Astrocyte (in vitro differentiated cells and primary cell): ENCODE results near the gene TENT4B. TPM values are rescaled to one million over a fixed set of nuclear protein-coding genes. Genes with fewer than 3 reads are reported as not detected.

Experiments
- DNase-seq: peaks from one replicate; pipeline ENCODE4 v3.0.0-alpha.2; 2010; ENCODE audit warnings: low read depth
- FAIRE-seq: peaks from 2 replicates; lab custom pipeline; 2011; peaks lifted over from hg19 to GRCh38; lab: Jason Lieb, UNC
- H2AFZ ChIP-seq: 2 replicates; pipeline ENCODE4 v1.6.0; 2012; ENCODE audit warnings: low read depth, low read length, inconsistent platforms
- H3K27ac ChIP-seq: 2 replicates; pipeline ENCODE4 v1.5.1; 2011; ENCODE audit warnings: low read depth, low read length, inconsistent platforms
- H3K27me3 ChIP-seq: 2 replicates; pipeline ENCODE4 v1.6.0; 2011; ENCODE audit warnings: low read length, inconsistent platforms; ENCODE audit not compliant: insufficient read depth
- H3K36me3 ChIP-seq: 2 replicates; pipeline ENCODE4 v1.5.1; 2011; ENCODE audit warnings: low read length, inconsistent platforms; ENCODE audit not compliant: insufficient read depth
- H3K4me1 ChIP-seq: 2 replicates; pipeline ENCODE4 v1.5.1; 2011; ENCODE audit warnings: low read length, inconsistent platforms; ENCODE audit not compliant: insufficient read depth
- H3K4me2 ChIP-seq: 2 replicates; pipeline ENCODE4 v1.6.0; 2012; ENCODE audit warnings: low read length, inconsistent platforms
- H3K4me3 ChIP-seq: 2 replicates; pipeline ENCODE4 v1.5.1; 2011; ENCODE audit warnings: low read depth, mild to moderate bottlenecking, low read length, inconsistent platforms; ENCODE audit not compliant: insufficient read depth
- H3K79me2 ChIP-seq: 2 replicates; pipeline ENCODE4 v1.6.0; 2012; ENCODE audit warnings: mild to moderate bottlenecking, low read length, inconsistent platforms; ENCODE audit not compliant: insufficient read depth
- H3K9ac ChIP-seq: 2 replicates; pipeline ENCODE4 v1.6.0; 2012; ENCODE audit warnings: mild to moderate bottlenecking, low read length, inconsistent platforms
- H3K9me3 ChIP-seq: 2 replicates; pipeline ENCODE4 v1.5.1; 2012; ENCODE audit warnings: low read depth, mild to moderate bottlenecking, low read length, inconsistent platforms; ENCODE audit not compliant: insufficient read depth
- H4K20me1 ChIP-seq: 2 replicates; pipeline ENCODE4 v1.6.0; 2012; ENCODE audit warnings: low read length, inconsistent platforms; ENCODE audit not compliant: insufficient read depth
- H3K27ac Mint-ChIP-seq: one replicate; pipeline ENCODE4 v1.8.0; 2021; ENCODE audit warnings: mild to moderate bottlenecking, mixed read lengths; ENCODE audit not compliant: unreplicated experiment
- H3K27me3 Mint-ChIP-seq: one replicate; pipeline ENCODE4 v1.8.0; 2021; ENCODE audit warnings: low read depth, mixed read lengths; ENCODE audit not compliant: unreplicated experiment
- H3K36me3 Mint-ChIP-seq: one replicate; pipeline ENCODE4 v1.8.0; 2021; ENCODE audit warnings: low read depth, mixed read lengths; ENCODE audit not compliant: unreplicated experiment
- H3K4me1 Mint-ChIP-seq: one replicate; pipeline ENCODE4 v1.8.0; 2021; ENCODE audit warnings: low read depth, mixed read lengths; ENCODE audit not compliant: unreplicated experiment
- H3K4me3 Mint-ChIP-seq: one replicate; pipeline ENCODE4 v1.8.0; 2021; ENCODE audit warnings: mild to moderate bottlenecking, moderate library complexity, mixed read lengths; ENCODE audit not compliant: unreplicated experiment
- H3K9me3 Mint-ChIP-seq: one replicate; pipeline ENCODE4 v1.8.0; 2021; ENCODE audit warnings: mild to moderate bottlenecking, mixed read lengths; ENCODE audit not compliant: unreplicated experiment
- EZH2 ChIP-seq: IDR thresholded peaks from 2 replicates; pipeline ENCODE4 v1.6.1; 2012; ENCODE audit warnings: mild to moderate bottlenecking, low read length, inconsistent platforms; ENCODE audit not compliant: insufficient read depth
- total RNA-seq: library from RNA; stranded (reverse); gene quantifications from 2 replicates; pipeline ENCODE4 v1.2.1, GENCODE V29; 2021
- TF ChIP-seq, protein P1 (sequence below): IDR thresholded peaks from 2 replicates; pipeline ENCODE4 v1.5.1; 2011; ENCODE audit warnings: low read depth, mild to moderate bottlenecking, inconsistent platforms, low read length, moderate library complexity; ENCODE audit not compliant: insufficient read depth

TENT4B gene
- total RNA-seq, 1 donor from 2014 or later: 17.0 TPM

DNA sequence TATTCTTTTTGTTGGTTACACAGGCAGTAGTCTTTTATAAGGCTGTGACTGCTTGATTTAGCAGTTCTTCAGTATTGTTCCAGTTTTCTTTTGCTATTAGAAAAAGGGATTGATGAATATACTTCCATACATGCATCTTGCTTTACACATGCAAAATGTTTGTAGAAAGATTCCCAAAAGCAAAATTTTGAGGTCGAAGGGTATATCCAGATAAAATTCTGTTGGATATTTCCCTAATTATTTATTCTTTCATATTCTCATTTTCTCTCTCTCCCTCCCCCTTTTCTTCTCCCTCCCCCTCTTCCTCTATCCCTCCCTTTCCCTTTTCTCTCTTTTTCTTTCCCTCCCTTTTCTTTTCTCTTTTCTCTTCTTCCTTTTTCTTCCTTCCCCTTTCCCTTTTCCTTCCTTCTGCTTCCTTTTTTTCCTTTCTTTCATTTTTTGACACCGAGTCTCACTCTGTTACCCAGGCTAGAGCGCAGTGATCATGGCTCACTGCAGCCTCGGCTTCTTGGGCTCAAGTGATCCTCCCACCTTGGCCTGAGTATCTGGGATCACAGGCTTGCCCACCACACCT is 66.4 kb downstream of the TENT4B start:
- H3K27ac ChIP-seq: no peak overlapping the region
- no peaks in the 10 kb centered on the region for H3K27me3 ChIP-seq
- H3K79me2 ChIP-seq: no peaks in the 10 kb centered on the region
- TF ChIP-seq, protein P1, sequence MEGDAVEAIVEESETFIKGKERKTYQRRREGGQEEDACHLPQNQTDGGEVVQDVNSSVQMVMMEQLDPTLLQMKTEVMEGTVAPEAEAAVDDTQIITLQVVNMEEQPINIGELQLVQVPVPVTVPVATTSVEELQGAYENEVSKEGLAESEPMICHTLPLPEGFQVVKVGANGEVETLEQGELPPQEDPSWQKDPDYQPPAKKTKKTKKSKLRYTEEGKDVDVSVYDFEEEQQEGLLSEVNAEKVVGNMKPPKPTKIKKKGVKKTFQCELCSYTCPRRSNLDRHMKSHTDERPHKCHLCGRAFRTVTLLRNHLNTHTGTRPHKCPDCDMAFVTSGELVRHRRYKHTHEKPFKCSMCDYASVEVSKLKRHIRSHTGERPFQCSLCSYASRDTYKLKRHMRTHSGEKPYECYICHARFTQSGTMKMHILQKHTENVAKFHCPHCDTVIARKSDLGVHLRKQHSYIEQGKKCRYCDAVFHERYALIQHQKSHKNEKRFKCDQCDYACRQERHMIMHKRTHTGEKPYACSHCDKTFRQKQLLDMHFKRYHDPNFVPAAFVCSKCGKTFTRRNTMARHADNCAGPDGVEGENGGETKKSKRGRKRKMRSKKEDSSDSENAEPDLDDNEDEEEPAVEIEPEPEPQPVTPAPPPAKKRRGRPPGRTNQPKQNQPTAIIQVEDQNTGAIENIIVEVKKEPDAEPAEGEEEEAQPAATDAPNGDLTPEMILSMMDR: no peak
- no peak for TF ChIP-seq EZH2
- no peaks in the 10 kb centered on the region for H3K4me1 Mint-ChIP-seq
- no peaks in the 10 kb centered on the region for H3K9me3 Mint-ChIP-seq
- no peak overlapping the region for H3K4me3 Mint-ChIP-seq
- H3K4me3 ChIP-seq: no peak overlapping the region
- H3K27ac Mint-ChIP-seq: no peak overlapping the region
- H3K36me3 ChIP-seq: peaks cover 16% of the 10 kb centered on the region
- DNase-seq (no peak), FAIRE-seq (no peak)
- no peak overlapping the region for H2AFZ ChIP-seq
- H3K9me3 ChIP-seq: no peaks in the 10 kb centered on the region
- H3K27me3 Mint-ChIP-seq: no peaks in the 10 kb centered on the region
- no peak overlapping the region for H3K9ac ChIP-seq
- no peak overlapping the region for H3K4me2 ChIP-seq
- no peaks in the 10 kb centered on the region for H4K20me1 ChIP-seq
- H3K4me1 ChIP-seq: no peaks in the 10 kb centered on the region
- peaks cover 3% of the 10 kb centered on the region for H3K36me3 Mint-ChIP-seq

DNA sequence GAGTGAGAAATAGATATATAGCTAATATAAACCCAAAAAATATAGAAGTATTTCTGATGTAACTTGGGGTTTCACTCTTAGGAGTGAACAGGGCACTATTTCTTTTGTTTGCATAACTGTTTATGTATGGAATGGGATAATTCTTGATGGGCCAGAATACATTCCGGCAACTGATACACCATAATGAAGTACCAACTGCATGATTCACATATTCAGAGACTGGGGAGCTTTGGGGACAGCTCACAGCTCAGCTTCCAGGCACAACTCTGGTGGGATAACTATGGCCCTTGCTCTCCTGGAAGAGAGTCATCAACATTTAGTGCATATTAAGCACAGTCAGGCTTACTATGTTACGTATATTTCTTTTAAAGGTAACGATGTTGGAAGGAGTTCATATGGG is 71.2 kb downstream of the TENT4B start:
- Histone ChIP-seq H3K9me3 (no peaks in the 10 kb centered on the region), H3K27ac (no peak overlapping the region), H3K4me2 (no peak overlapping the region), H4K20me1 (no peaks in the 10 kb centered on the region), H3K9ac (no peak overlapping the region), H2AFZ (no peak overlapping the region), H3K79me2 (no peaks in the 10 kb centered on the region), H3K4me1 (no peaks in the 10 kb centered on the region), H3K36me3 (peaks cover 7% of the 10 kb centered on the region), H3K27me3 (no peaks in the 10 kb centered on the region), H3K4me3 (no peak overlapping the region)
- TF ChIP-seq, protein P1: no peak
- TF ChIP-seq EZH2: no peak
- Mint-ChIP-seq H3K4me3 (no peak overlapping the region), H3K9me3 (no peaks in the 10 kb centered on the region), H3K4me1 (no peaks in the 10 kb centered on the region), H3K27ac (no peak overlapping the region), H3K27me3 (no peaks in the 10 kb centered on the region), H3K36me3 (peaks cover 23% of the 10 kb centered on the region)
- FAIRE-seq: no peak
- DNase-seq: no peak

DNA sequence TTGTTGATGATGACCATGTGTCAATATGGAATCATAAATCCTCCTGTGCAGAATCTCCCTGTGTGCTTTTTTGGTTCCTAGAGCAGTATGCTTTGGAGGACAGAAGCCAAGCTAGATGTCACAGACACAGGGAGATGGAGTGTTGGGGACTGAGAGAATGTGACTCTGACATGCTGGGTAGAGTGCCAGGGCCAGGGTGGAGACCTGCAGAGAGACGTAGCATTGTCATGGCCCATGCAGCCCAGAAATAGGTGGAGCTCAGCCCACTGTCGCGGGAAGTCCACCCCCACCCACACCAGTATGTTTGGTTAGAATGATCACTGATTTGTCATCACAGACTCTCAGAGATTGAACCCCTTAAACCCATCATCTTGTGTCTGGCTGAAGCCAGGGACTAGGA is 74.0 kb downstream of the TENT4B start:
- no peaks in the 10 kb centered on the region for H3K9me3 Mint-ChIP-seq
- no peaks in the 10 kb centered on the region for H3K4me1 Mint-ChIP-seq
- H3K4me3 ChIP-seq: no peak overlapping the region
- no peaks in the 10 kb centered on the region for H4K20me1 ChIP-seq
- no peak overlapping the region for H2AFZ ChIP-seq
- no peaks in the 10 kb centered on the region for H3K27me3 ChIP-seq
- FAIRE-seq (no peak), DNase-seq (no peak)
- peaks cover 7% of the 10 kb centered on the region for H3K36me3 ChIP-seq
- no peaks in the 10 kb centered on the region for H3K9me3 ChIP-seq
- no peaks in the 10 kb centered on the region for H3K4me1 ChIP-seq
- H3K36me3 Mint-ChIP-seq: peaks cover 22% of the 10 kb centered on the region
- no peaks in the 10 kb centered on the region for H3K27me3 Mint-ChIP-seq
- no peak for TF ChIP-seq EZH2
- TF ChIP-seq, protein P1: no peak
- H3K79me2 ChIP-seq: no peaks in the 10 kb centered on the region
- H3K27ac Mint-ChIP-seq: no peak overlapping the region
- no peak overlapping the region for H3K4me3 Mint-ChIP-seq
- no peak overlapping the region for H3K27ac ChIP-seq
- H3K4me2 ChIP-seq: no peak overlapping the region
- H3K9ac ChIP-seq: no peak overlapping the region
